GM12878 (cell line): ENCODE data around the gene PPP1R10. TPM values are rescaled to one million over a fixed set of nuclear protein-coding genes. Genes with fewer than 3 reads are reported as not detected.
A peak's percentile ranks its signal among the peaks of the same experiment; 100 is the strongest.
"Not testable (repeated sequence)": the region's sequence is repeated elsewhere in the genome, so short reads cannot be mapped to it uniquely, and the experiment has no call there.

ENCODE experiments used
- ATAC-seq: fragments of 200-7000 bp; cut with Tn5 transposase; 3 replicates; pipeline ENCODE4 v1.9.1; 2020; ENCODE audit warnings: mild to moderate bottlenecking, moderate library complexity
- BruUV-seq: library from RNA; stranded (reverse); fragments of 400-500 nt; replicated peaks from 2 replicates; lab custom pipeline; 2021; lab: Mats Ljungman, UMichigan
- CTCF ChIA-PET: fragments of 300-600 bp; sonication (Branson Sonifier 250); formaldehyde crosslinking; extraction: SDS; loops from one replicate; lab custom pipeline; 2021; ENCODE audit warnings: inconsistent platforms; lab: Yijun Ruan, JAX
- POLR2A ChIA-PET: fragments of 350-600 bp; formaldehyde crosslinking; extraction: SDS; loops from one replicate; lab custom pipeline; 2021; ENCODE audit warnings: inconsistent platforms; lab: Charles Lee
- RAD21 ChIA-PET: fragments of 300-600 bp; sonication (Branson Sonifier 250); formaldehyde crosslinking; loops from one replicate; lab custom pipeline; 2023; ENCODE audit warnings: antibody characterized with exemption; ENCODE audit not compliant: unreplicated experiment; lab: Charles Lee
- SMC1A ChIA-PET: fragments of 300-600 bp; sonication (Branson Sonifier 250); formaldehyde crosslinking; loops from one replicate; lab custom pipeline; 2023; ENCODE audit not compliant: unreplicated experiment, uncharacterized antibody; lab: Charles Lee
- DNase-seq: peaks from one replicate; pipeline ENCODE4 v3.0.0-alpha.2; 2011; ENCODE audit warnings: low read depth, low spot score
- FAIRE-seq: peaks from 3 replicates; lab custom pipeline; 2011; peaks lifted over from hg19 to GRCh38; lab: Jason Lieb, UNC
- H2AFZ ChIP-seq: 2 replicates; pipeline ENCODE4 v1.6.0; 2011; ENCODE audit warnings: low read depth, low read length, control low read depth; ENCODE audit not compliant: control insufficient read depth
- H3K27ac ChIP-seq: 2 replicates; pipeline ENCODE4 v1.5.1; 2011; ENCODE audit warnings: control low read depth; ENCODE audit not compliant: control insufficient read depth, insufficient read depth
- H3K27me3 ChIP-seq, 2 experiments: replicated peaks in 1 of 2; 2 replicates each; pipeline versions ENCODE4 v1.6.0 to v1.6.1; 2011; ENCODE audit warnings: low read length in 1 of 2; ENCODE audit not compliant: control insufficient read depth in 2 of 2, insufficient read depth in 2 of 2
- H3K36me3 ChIP-seq, 2 experiments: 2 replicates each; pipeline ENCODE4 v1.5.1; 2011; ENCODE audit warnings: low read length in 1 of 2; ENCODE audit not compliant: control insufficient read depth in 2 of 2, insufficient read depth in 2 of 2
- H3K4me1 ChIP-seq: 2 replicates; pipeline ENCODE4 v1.6.1; 2011; ENCODE audit warnings: mild to moderate bottlenecking, low read length, moderate library complexity, mixed read lengths; ENCODE audit not compliant: control insufficient read depth, insufficient read depth
- H3K4me2 ChIP-seq: 2 replicates; pipeline ENCODE4 v1.6.0; 2011; ENCODE audit warnings: control low read depth; ENCODE audit not compliant: control insufficient read depth, insufficient read depth
- H3K4me3 ChIP-seq: fragments of 200-600 bp; sonication (generic); 2 replicates; pipeline ENCODE4 v1.5.1; 2016
- H3K79me2 ChIP-seq: 2 replicates; pipeline ENCODE4 v1.6.0; 2011; ENCODE audit warnings: low read length; ENCODE audit not compliant: control insufficient read depth, insufficient read depth
- H3K9ac ChIP-seq: 2 replicates; pipeline ENCODE4 v1.8.0; 2011; ENCODE audit warnings: low read length, control low read depth, mixed read lengths; ENCODE audit not compliant: control insufficient read depth, insufficient read depth
- H3K9me3 ChIP-seq: replicated peaks from 3 replicates; pipeline ENCODE4 v1.5.1; 2011; ENCODE audit warnings: mild to moderate bottlenecking, low read length; ENCODE audit not compliant: control insufficient read depth, insufficient read depth
- H4K20me1 ChIP-seq: 2 replicates; pipeline ENCODE4 v1.6.0; 2011; ENCODE audit not compliant: control insufficient read depth, insufficient read depth
- CREB1 ChIP-seq: IDR thresholded peaks from 2 replicates; pipeline ENCODE4 v1.6.1; 2012; ENCODE audit warnings: low read depth, mild to moderate bottlenecking, inconsistent platforms
- CTCF ChIP-seq, 3 experiments: IDR thresholded peaks in 2 of 3; conservative IDR thresholded peaks in 1 of 3; 2 replicates each; pipeline ENCODE4 v1.5.1; 2011; ENCODE audit warnings: low read depth in 3 of 3, low read length in 3 of 3, mild to moderate bottlenecking in 3 of 3, control low read depth in 2 of 3, moderate library complexity in 2 of 3, inconsistent platforms in 1 of 3, mixed read lengths in 1 of 3; ENCODE audit not compliant: control insufficient read depth in 2 of 3, insufficient read depth in 1 of 3; ENCODE audit errors: extremely low read depth in 1 of 3
- EGR1 ChIP-seq, 2 experiments: IDR thresholded peaks; 1 replicate in 1 of 2; 2 replicates in 1 of 2; pipeline ENCODE4 v1.6.1; 2011 to 2012; ENCODE audit warnings: low read depth in 2 of 2, low read length in 2 of 2, borderline replicate concordance in 1 of 2, mild to moderate bottlenecking in 1 of 2, moderate library complexity in 1 of 2
- NR2F1 ChIP-seq: fragments of 450-650 bp; conservative IDR thresholded peaks from 2 replicates; pipeline ENCODE4 v1.6.1; 2017; ENCODE audit warnings: mild to moderate bottlenecking
- POLR2A ChIP-seq: IDR thresholded peaks from 2 replicates; pipeline ENCODE4 v1.6.1; 2011; ENCODE audit warnings: low read depth, mild to moderate bottlenecking, low read length
- POLR2AphosphoS2 ChIP-seq: IDR thresholded peaks from 2 replicates; pipeline ENCODE4 v1.6.1; 2011; ENCODE audit warnings: low read depth, mild to moderate bottlenecking, low read length, improper control_type of control experiment, moderate library complexity
- POLR2AphosphoS5 ChIP-seq: IDR thresholded peaks from 2 replicates; pipeline ENCODE4 v1.6.1; 2011; ENCODE audit warnings: mild to moderate bottlenecking, low read length, inconsistent platforms
- POU2F2 ChIP-seq: IDR thresholded peaks from 3 replicates; pipeline ENCODE4 v1.6.1; 2011; ENCODE audit warnings: low read depth, mild to moderate bottlenecking, low read length, borderline replicate concordance
- RAD21 ChIP-seq: IDR thresholded peaks from 2 replicates; pipeline ENCODE4 v1.6.1; 2011; ENCODE audit warnings: mild to moderate bottlenecking, low read depth, low read length, moderate library complexity; ENCODE audit not compliant: insufficient read depth
- SMC3 ChIP-seq: IDR thresholded peaks from 2 replicates; pipeline ENCODE4 v1.6.1; 2011; ENCODE audit warnings: low read length, improper control_type of control experiment, borderline replicate concordance
- YY1 ChIP-seq: IDR thresholded peaks from 2 replicates; pipeline ENCODE4 v1.6.1; 2011; ENCODE audit warnings: low read depth, mild to moderate bottlenecking, low read length
- ZBED1 ChIP-seq: IDR thresholded peaks from 2 replicates; pipeline ENCODE4 v1.6.1; 2016; ENCODE audit warnings: borderline replicate concordance
- WGBS: methylation state at CpG from one replicate; pipeline ENCODE4 v1.1.6; 2016; ENCODE audit warnings: low lambda C conversion rate; ENCODE audit not compliant: insufficient replicate concordance, insufficient coverage; ENCODE audit errors: missing lambda C conversion rate; 5-methylcytosine and 5-hydroxymethylcytosine counted together
- in situ Hi-C: fragments of 300-500 bp; cut with MboI; formaldehyde crosslinking; loops from 9 replicates; pipeline ENCODE4 v1.14.3; 2018; ENCODE audit warnings: mixed read lengths
- intact Hi-C: fragments of 100-400 bp; cut with micrococcal nuclease; formaldehyde crosslinking; loops from one replicate; pipeline ENCODE4 v1.14.2; 2022; ENCODE audit not compliant: unreplicated experiment
- polyA plus RNA-seq, 11 experiments: library from polyadenylated mRNA; depleted of rRNA in 4 of 11; unstranded in 6 of 11; stranded (reverse) in 5 of 11; fragments of >200 nt; fragmentation: Nextera tagmentation in 4 of 11; fragmentation: Illumina TruSeq in 1 of 11; extraction: Ambion mirVana in 4 of 11; extraction: Trizol in 1 of 11; gene quantifications; 1 replicate in 1 of 11; 2 replicates in 10 of 11; pipeline versions ENCODE4 v1.2.1 to v1.2.3, GENCODE V29; 2011 to 2016; ENCODE audit warnings: inconsistent platforms in 2 of 11, missing spikeins in 2 of 11, low read depth in 1 of 11
- total RNA-seq, 4 experiments: library from RNA; depleted of rRNA in 3 of 4; stranded (reverse); fragments of >200 nt in 3 of 4; fragmentation: Illumina TruSeq in 1 of 4; extraction: Trizol in 1 of 4; gene quantifications; 2 replicates each; pipeline versions ENCODE4 v1.2.1 to v1.2.3, GENCODE V29; 2013 to 2021

PPP1R10 gene
- total and polyA plus RNA-seq, 10 of the 15 experiments (the other 5 are each of a cell fraction or from before 2014, with no cell fraction given) = 11.3 to 83.8 (median 41.2) TPM

- not testable (repeated sequence) for H3K79me2 ChIP-seq, H4K20me1 ChIP-seq, H3K27ac ChIP-seq, H2AFZ ChIP-seq, H3K9me3 ChIP-seq, H3K9ac ChIP-seq, H3K4me3 ChIP-seq, H3K4me2 ChIP-seq, H3K27me3 ChIP-seq, H3K4me1 ChIP-seq, BruUV-seq
- in situ Hi-C loops (loop anchor here (5.0 kb wide), 1 partner anchor 115 kb away; no protein-coding TSS in a partner anchor), intact Hi-C loops (loop anchor here (1.0 to 2.0 kb wide), 2 partner anchors 57 to 114 kb away; no protein-coding TSS in a partner anchor)
- SMC1A ChIA-PET = interaction anchor here (0.5 to 3.5 kb wide), 23 partner anchors 8 to 484 kb away, joined by 3 to 50 read pairs (median 4); partner anchors contain the start of genes ABCF1 and MRPS18B
- 57% methylated on average over 13 of the region's 15 CpGs for WGBS
- POLR2A ChIA-PET = interaction anchor here (0.5 to 1.9 kb wide), 9 partner anchors 16 to 1949 kb away, joined by 3 to 7 read pairs (median 4); partner anchors contain the start of gene PRR3
- peak; percentile 96 for ATAC-seq
- peaks cover 8 to 13% of the 10 kb centered on the region in 2 experiments; a peak in 3 of 4 replicates for H3K36me3 ChIP-seq
- peak; percentile 51 for DNase-seq
- peak; percentile 59 for TF ChIP-seq RAD21
- TF ChIP-seq SMC3 = peak; percentile 82
- peak; percentile 44; the same call in 1 of the 2 replicates for TF ChIP-seq NR2F1
- TF ChIP-seq POLR2A = peak; percentile 59
- TF ChIP-seq POLR2AphosphoS5 = peak; percentile 49; the same call in 1 of the 2 replicates
- 0 out of 2 replicates have a peak, but pooled peaks have one; percentile 25 for TF ChIP-seq CREB1
- TF ChIP-seq YY1 = 0 out of 2 replicates have a peak, but pooled peaks have one; percentile 25
- peak; percentile 82 to 85 (median 84) for TF ChIP-seq CTCF (IDR thresholded peaks at IDR 0.05 in 2 of 3, conservative IDR thresholded peaks at IDR 0.05 in 1 of 3; ENCODE audit: control insufficient read depth in 2 of 3, extremely low read depth in 1 of 3, insufficient read depth in 1 of 3, low read depth in 3 of 3, low read length in 3 of 3)
- peak; percentile 34; the same call in 1 of the 2 replicates for TF ChIP-seq ZBED1
- TF ChIP-seq POLR2AphosphoS2 = peak; percentile 41; the same call in 1 of the 2 replicates
- TF ChIP-seq EGR1 (IDR thresholded peaks at IDR 0.05; ENCODE audit: borderline replicate concordance in 1 of 2, low read depth in 2 of 2, low read length in 2 of 2) = peak in 1 of 2 experiments; percentile 59; a peak in 2 of 3 replicates
- peak; percentile 60; the same call in 1 of the 3 replicates for TF ChIP-seq POU2F2
- RAD21 ChIA-PET = interaction anchor here (0.8 to 3.7 kb wide), 14 partner anchors 18 to 141 kb away, joined by 3 to 22 read pairs (median 4); partner anchors contain the start of gene DHX16
- CTCF ChIA-PET = interaction anchor here (0.7 to 10.3 kb wide), 41 partner anchors 9 to 490 kb away, joined by 3 to 188 read pairs (median 5); partner anchors contain the start of genes ABCF1, ATAT1, DHX16 and MDC1
- FAIRE-seq = peak; percentile 92
These were observed 19.5 kb downstream of the PPP1R10 start for GRCh38 chr6:30597315-30598144.
